Measurements from ENCODE around the gene PSMB2. TPM values are rescaled to one million over a fixed set of nuclear protein-coding genes. Genes with fewer than 3 reads are reported as not detected.

PSMB2 gene
- total and polyA plus RNA-seq, 2 of the 8 experiments (the other 6 are each of a cell fraction or from before 2014, with no cell fraction given) = 91.4 to 101 TPM

DNA sequence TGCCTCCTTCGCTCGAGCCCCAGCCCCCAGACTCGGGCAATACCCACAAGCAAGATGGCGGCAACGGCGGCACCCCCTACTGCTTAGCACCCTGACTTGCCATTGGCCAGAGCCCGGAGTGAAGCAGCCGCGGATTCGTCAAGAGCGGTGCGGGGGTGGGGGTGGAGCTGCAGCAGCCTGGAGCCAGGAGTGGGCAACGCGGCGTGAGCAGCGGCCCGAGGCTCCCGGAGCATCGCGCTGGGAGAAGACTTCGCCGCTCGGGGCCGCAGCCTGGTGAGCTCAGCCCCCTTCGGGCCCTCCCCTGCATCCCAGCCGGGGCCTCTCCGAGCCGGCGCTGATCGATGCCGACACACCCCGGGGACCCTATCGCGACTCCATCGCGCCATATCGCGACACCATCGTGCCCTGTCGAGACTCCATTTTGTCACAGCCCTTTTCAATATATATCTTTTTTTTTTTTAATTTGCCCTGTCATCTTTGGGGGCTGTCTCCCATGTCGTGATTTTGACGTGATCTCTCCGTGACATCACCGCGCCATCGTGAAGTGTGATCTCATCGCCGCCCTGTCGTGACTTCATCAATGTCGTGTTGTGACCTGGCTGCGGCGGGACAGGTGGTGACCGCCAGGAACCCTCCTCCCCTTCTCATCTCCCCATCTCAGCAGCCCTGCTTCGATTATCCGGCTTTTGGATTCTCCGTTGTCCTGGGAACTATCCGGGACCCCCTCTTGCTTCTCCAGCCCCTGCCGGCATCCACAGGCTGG lies 83.5 kb downstream of the PSMB2 start, which contains the start of gene NCDN (continued):
- no peak for TF ChIP-seq CTBP2 (IDR thresholded peaks at IDR 0.05; ENCODE audit: borderline replicate concordance, insufficient read depth, insufficient read length, low read length)
- peak; percentile 91 for TF ChIP-seq ASH2L (IDR thresholded peaks at IDR 0.05; ENCODE audit: low read length)
- TF ChIP-seq, protein P1, sequence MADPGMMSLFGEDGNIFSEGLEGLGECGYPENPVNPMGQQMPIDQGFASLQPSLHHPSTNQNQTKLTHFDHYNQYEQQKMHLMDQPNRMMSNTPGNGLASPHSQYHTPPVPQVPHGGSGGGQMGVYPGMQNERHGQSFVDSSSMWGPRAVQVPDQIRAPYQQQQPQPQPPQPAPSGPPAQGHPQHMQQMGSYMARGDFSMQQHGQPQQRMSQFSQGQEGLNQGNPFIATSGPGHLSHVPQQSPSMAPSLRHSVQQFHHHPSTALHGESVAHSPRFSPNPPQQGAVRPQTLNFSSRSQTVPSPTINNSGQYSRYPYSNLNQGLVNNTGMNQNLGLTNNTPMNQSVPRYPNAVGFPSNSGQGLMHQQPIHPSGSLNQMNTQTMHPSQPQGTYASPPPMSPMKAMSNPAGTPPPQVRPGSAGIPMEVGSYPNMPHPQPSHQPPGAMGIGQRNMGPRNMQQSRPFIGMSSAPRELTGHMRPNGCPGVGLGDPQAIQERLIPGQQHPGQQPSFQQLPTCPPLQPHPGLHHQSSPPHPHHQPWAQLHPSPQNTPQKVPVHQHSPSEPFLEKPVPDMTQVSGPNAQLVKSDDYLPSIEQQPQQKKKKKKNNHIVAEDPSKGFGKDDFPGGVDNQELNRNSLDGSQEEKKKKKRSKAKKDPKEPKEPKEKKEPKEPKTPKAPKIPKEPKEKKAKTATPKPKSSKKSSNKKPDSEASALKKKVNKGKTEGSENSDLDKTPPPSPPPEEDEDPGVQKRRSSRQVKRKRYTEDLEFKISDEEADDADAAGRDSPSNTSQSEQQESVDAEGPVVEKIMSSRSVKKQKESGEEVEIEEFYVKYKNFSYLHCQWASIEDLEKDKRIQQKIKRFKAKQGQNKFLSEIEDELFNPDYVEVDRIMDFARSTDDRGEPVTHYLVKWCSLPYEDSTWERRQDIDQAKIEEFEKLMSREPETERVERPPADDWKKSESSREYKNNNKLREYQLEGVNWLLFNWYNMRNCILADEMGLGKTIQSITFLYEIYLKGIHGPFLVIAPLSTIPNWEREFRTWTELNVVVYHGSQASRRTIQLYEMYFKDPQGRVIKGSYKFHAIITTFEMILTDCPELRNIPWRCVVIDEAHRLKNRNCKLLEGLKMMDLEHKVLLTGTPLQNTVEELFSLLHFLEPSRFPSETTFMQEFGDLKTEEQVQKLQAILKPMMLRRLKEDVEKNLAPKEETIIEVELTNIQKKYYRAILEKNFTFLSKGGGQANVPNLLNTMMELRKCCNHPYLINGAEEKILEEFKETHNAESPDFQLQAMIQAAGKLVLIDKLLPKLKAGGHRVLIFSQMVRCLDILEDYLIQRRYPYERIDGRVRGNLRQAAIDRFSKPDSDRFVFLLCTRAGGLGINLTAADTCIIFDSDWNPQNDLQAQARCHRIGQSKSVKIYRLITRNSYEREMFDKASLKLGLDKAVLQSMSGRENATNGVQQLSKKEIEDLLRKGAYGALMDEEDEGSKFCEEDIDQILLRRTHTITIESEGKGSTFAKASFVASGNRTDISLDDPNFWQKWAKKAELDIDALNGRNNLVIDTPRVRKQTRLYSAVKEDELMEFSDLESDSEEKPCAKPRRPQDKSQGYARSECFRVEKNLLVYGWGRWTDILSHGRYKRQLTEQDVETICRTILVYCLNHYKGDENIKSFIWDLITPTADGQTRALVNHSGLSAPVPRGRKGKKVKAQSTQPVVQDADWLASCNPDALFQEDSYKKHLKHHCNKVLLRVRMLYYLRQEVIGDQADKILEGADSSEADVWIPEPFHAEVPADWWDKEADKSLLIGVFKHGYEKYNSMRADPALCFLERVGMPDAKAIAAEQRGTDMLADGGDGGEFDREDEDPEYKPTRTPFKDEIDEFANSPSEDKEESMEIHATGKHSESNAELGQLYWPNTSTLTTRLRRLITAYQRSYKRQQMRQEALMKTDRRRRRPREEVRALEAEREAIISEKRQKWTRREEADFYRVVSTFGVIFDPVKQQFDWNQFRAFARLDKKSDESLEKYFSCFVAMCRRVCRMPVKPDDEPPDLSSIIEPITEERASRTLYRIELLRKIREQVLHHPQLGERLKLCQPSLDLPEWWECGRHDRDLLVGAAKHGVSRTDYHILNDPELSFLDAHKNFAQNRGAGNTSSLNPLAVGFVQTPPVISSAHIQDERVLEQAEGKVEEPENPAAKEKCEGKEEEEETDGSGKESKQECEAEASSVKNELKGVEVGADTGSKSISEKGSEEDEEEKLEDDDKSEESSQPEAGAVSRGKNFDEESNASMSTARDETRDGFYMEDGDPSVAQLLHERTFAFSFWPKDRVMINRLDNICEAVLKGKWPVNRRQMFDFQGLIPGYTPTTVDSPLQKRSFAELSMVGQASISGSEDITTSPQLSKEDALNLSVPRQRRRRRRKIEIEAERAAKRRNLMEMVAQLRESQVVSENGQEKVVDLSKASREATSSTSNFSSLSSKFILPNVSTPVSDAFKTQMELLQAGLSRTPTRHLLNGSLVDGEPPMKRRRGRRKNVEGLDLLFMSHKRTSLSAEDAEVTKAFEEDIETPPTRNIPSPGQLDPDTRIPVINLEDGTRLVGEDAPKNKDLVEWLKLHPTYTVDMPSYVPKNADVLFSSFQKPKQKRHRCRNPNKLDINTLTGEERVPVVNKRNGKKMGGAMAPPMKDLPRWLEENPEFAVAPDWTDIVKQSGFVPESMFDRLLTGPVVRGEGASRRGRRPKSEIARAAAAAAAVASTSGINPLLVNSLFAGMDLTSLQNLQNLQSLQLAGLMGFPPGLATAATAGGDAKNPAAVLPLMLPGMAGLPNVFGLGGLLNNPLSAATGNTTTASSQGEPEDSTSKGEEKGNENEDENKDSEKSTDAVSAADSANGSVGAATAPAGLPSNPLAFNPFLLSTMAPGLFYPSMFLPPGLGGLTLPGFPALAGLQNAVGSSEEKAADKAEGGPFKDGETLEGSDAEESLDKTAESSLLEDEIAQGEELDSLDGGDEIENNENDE (IDR thresholded peaks at IDR 0.05; ENCODE audit: insufficient replicate concordance, low read length) = no peak
- TF ChIP-seq SIRT6 (IDR thresholded peaks at IDR 0.05; ENCODE audit: low read length) = peak; percentile 87
- TF ChIP-seq POU5F1 (IDR thresholded peaks at IDR 0.05; ENCODE audit: low read depth, low read length) = 0 out of 2 replicates have a peak, but pooled peaks have one; percentile 35
- TF ChIP-seq SP1 (IDR thresholded peaks at IDR 0.05; ENCODE audit: low read depth, low read length) = peak; percentile 99
- peak; percentile 74; the same call in 1 of the 2 replicates for TF ChIP-seq TBP (IDR thresholded peaks at IDR 0.05; ENCODE audit: low read depth, low read length)
- TF ChIP-seq CHD2 (IDR thresholded peaks at IDR 0.05; ENCODE audit: low read length) = peak; percentile 92
- TF ChIP-seq, protein P2, sequence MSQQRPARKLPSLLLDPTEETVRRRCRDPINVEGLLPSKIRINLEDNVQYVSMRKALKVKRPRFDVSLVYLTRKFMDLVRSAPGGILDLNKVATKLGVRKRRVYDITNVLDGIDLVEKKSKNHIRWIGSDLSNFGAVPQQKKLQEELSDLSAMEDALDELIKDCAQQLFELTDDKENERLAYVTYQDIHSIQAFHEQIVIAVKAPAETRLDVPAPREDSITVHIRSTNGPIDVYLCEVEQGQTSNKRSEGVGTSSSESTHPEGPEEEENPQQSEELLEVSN (IDR thresholded peaks at IDR 0.05) = peak; percentile 22; the same call in 1 of the 2 replicates

Data from H1 (cell line).